Daoy (cell line): Measurements from ENCODE around the gene PLEKHO2. TPM values are rescaled to one million over a fixed set of nuclear protein-coding genes. Genes with fewer than 3 reads are reported as not detected.
A peak's percentile ranks its signal among the peaks of the same experiment; 100 is the strongest.

Experiments
- DNase-seq: peaks from one replicate; pipeline ENCODE4 v3.0.0-alpha.2; 2015; ENCODE audit warnings: low read depth
- total RNA-seq: library from RNA; depleted of rRNA; stranded (reverse); fragments of >200 nt; shearing (Covaris generic); gene quantifications from 2 replicates; pipeline ENCODE4 v1.2.3, GENCODE V29; 2014

Gene PLEKHO2
- total RNA-seq, 1 experiment from 2014 or later, result 8.7 TPM

DNA sequence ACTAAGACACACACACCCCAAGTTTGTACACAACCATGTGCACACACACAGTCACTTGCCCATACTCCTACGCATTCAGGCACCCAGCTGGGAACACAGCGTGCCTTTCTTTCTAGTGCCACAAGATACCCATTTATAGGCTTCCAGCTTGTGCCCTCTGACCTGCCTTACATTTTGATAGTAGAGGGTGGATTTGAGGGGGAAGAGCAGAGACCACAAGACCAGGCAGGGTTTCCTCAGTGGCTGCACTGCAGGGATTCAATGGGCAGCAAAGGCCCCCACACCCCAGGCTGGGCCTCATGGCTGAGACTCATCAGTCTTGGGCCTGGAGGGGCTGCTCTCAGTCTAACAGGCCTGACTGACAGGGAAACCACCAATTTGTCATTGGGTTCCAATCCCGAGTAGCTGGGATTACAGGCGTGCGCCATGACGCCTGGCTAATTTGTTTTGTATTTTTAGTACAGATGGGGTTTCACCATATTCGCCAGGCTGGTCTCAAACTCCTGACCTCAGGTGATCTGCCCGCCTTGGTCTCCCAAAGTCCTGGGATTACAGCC is 51.2 kb downstream of the PLEKHO2 start:
- no peak for DNase-seq

DNA sequence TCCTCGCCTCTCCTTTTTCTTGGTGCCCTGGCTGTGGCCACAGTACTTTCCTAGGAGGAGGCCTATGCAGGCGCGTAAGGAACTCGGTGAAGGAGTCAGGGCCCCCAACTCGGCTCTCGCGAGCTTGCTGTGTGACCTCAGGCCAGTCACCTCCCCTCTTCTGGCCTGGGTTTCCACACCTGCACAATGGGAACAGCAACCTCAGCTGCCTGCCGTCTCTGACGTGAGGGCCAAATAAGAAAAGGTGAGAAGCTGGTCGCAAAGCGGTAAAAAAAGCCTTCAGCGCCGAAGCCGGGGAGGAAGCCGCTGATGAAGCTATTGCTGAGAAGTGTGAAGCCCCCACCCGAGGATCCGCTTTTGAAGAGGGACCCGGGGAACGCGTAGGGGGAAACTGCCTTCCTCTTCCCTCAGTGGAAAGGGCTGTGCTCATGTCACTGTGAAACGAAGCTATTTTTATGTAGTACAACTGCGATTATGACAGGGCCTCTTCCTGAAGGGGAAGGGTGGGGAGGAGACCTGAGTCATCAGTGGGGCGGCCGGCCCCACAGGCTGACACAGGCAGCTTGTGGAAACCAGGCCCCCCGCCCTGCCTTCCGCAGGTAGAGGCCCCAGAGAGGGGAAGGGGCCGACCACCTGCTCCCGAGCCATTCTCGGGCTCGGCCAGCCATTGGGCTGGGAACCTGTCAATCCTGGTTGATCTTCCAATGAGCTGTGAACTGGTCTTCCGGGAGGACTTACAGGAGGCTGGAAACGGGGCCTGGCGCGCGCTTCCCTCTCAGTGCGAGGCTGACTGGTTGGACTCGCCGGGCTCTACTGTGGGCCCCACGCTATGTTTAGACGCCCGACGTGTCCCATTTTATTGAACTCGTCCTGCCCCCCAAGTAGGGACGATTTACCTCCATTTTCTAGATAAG is 52.0 kb downstream of the PLEKHO2 start:
- DNase-seq, result peak; percentile 96

- DNase-seq, result no peak
Observed at GRCh38 chr15:64894395-64895056, 52.8 kb downstream of the PLEKHO2 start.

DNA sequence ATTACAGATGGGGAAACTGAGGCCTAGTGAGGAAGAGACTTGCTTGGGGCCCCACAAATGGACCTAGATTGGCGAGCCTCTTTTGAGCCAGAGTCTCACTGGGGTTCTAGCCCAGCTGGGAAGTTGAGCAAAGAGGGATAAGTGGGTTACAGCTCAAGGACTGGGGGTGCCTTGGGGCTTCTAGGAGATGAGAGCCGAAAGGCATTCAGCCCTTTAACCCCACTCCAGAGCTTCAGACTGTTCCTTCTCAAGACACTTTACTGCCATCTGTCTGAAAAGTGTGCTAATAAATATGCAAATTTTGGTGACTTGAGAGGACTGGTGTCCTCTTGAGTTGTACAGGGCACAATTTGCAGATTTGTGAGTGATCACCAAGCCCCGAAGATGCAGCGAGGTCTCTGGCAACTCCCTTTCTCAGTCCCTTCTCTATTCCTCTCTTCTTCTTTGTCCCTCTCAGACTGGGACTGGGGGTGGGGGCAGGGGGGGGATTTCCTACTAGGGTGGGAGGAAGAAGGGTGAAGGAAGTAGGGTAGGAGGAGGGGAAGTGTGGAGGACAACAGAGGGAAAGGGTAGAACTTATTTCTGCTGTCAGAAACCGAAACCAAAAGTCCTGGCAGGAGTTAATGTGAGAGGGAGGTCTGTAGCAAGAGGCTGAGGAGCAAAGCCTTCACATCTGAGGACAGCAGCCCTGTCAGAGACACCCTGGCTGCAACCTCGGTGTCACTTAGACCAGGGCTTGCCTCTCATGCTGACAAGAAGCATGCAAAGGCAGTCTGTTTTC is 53.8 kb downstream of the PLEKHO2 start:
- peak; percentile 64 for DNase-seq

DNA sequence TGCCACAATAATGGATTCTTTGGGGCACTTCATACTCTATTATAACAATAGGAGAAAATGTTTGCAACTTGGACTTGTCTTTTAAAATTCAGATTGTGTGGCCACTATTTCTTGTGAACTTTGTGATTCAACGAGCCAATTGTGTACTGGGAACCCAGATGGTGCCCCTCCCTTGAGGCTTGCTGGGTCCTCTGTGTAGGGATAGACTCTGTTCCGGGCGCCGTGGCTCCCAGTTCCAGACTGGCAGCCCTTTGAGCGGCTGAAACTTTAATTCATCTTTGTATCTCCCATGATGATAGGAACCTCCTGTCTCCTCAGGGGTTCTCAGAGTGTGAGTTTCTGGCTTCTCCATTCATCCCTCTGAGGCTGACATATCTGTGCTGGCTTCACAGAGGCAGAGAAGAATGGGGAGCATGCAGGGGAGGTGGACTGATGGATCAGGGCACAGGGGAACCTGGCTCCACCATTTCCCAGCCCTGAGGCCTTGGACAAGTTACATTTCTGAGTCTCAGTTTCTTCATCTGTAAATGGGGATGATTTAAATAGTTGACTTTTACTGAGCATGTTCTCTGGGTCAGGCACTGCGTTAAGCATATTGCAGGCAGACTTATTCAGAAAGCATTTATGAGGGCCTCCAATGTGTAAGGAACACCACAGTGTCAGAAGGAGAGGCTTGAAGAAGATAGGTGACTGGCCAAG is 54.8 kb downstream of the PLEKHO2 start:
- DNase-seq, result no peak

DNA sequence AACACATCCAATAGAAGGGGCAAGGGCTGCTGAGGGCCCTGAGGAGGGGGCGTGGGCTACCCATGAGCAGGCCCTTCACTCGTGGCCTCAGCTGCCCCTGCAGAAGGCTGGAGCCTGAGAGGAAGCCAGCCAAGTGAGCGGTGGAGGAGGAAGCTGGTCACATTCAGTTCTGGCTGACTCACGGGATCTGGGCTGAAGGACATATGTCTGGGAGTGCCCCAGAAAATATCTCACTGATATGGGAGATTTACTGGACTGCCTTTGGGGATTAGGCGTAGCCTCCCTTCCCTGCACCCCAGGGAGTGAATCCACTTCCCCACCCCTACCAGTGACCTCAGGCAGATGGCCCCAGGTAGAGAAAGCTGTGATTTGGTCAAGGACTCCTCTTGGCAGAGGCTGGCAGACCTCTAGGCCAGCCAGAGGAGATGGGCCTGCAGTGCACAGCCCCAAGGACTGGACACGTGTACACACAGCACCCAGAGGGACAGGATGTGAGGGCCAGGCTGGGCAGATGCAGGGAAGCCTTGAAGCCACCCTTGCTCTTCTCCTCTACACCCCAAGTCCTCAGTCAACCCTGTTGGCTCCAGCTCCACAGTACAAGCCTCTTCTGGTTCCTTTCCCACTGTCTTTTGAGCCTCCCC is 55.8 kb downstream of the PLEKHO2 start:
- peak; percentile 83 for DNase-seq

- DNase-seq, result no peak
Observed at GRCh38 chr15:64898406-64898805, 56.7 kb downstream of the PLEKHO2 start.

DNA sequence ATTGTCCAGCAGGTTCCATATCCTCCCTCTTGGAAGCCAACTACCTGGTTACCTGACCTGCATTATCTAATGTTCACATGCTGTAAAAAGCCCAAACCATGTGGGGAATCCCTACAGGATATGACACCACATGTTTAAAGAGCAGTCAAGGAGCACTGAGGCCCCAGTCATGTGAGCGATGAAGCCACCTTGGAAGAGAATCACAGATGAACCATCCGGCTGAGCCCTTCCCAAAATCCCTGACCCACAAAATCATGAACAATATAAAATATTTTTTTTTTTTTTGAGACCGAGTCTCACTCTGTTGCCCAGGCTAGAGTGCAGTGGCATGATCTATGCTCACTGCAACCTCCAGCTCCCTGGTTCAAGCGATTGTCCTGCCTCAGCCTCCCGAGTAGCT is 59.4 kb downstream of the PLEKHO2 start:
- no peak for DNase-seq

- no peak for DNase-seq
Observed at GRCh38 chr15:64901914-64902313, 60.2 kb downstream of the PLEKHO2 start.

DNA sequence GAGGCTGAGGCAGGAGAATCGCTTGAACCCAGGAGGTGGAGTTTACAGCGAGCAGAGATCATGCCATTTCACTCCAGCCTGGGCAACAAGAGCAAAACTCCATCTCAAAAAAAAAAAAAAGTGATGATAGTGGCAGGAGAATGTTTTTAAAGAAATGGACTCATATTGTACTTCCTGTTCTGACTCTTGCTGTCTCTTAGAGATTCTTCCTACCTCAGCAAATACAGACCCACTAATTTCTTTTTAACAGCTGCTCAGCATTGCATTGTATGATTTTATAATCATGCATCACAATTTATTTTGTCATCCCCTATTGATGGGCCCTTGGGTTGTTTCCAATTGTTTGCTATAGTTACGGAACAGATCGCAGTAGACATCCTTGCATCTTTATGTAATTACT is 61.1 kb downstream of the PLEKHO2 start:
- DNase-seq, result no peak

DNA sequence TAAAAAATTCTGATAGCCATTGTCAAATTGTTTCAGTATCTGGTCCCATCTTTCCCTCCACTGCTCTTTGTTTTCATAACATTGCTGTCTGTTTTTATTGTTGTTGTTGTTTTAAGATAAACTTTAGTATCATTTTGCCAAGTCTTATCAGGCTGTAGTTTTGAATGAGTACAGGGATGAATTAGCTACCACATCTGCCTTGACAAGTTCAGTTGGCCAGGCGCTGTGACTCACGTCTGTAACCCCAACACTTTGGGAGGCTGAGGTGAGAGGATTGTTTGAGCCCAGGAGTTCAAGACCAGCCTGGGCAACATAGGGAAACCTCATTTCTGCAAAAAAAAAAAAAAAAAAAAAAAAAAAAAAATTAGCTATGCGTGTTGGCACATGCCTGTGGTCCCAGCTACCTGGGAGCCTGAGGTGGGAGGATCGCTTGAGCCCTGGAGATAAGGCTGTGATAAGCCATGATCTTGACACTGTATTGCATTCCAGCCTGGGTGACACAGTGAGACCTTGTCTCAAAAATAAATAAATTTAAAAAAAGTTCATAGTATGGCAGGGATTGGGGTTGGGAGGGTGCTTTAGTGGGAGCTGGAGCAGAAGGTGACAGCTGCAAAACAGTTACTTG is 61.7 kb downstream of the PLEKHO2 start:
- no peak for DNase-seq

DNA sequence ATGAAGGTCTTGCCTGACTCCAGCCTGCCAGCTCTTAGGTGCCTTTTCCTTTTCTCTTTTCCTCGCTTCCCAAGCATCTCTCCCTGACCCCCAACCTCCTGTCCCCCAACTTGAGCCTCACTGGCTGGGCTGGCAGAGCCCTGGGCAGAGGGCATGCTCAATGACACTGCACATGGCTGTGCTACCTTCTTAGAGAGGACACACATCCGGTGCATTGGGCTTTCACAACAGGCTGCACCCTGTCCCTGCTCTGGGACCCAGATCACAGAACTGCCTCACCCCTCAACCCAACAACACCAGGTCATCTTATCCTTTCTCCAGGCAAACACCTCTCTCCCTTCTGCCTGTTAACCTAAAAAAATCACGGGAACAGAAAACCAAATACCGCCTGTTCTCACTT is 62.5 kb downstream of the PLEKHO2 start:
- DNase-seq, result no peak

- DNase-seq, result peak; percentile 82
Observed at GRCh38 chr15:64905119-64905831, 63.6 kb downstream of the PLEKHO2 start.

GRCh38 chr15:64905941-64906340 is 64.2 kb downstream of the PLEKHO2 start:
- no peak for DNase-seq

DNA sequence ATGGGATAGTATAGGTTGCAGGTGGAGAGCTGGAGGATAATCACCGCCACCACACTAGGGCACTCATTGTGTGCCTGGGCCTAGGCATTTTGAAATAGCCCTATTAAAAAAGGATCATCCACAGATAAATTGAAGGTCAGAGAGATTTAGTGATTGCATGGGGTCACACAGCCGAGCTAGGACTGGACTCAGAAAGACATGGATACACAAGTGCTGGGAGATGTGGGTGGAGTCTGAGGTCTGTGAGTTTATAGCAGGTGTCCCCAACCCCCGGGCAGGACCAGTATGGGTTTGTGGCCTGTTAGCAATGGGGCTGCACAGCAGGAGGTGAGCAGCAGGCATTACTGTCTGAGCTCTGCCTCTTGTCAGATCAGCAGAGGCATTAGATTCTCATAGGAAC is 64.7 kb downstream of the PLEKHO2 start:
- no peak for DNase-seq

- DNase-seq, result no peak
Observed at GRCh38 chr15:64907991-64908390, 66.3 kb downstream of the PLEKHO2 start.

GRCh38 chr15:64909546-64909945 is 67.8 kb downstream of the PLEKHO2 start:
- no peak for DNase-seq

GRCh38 chr15:64911311-64912186 is 69.8 kb downstream of the PLEKHO2 start, which contains the start of gene ANKDD1A:
Gene ANKDD1A (plus strand): TSS chr15:64911902. CDS start chr15:64911931, 29 bp downstream.
- peak; percentile 58 for DNase-seq
